HK-2 (cell line): Measurements from ENCODE around the gene HINT2.

ENCODE experiments used
- DNase-seq: peaks from one replicate; pipeline ENCODE4 v3.0.0-alpha.2; 2018; ENCODE audit not compliant: unreplicated experiment

The HINT2 gene

GRCh38 chr9:35811381-35812024, 3.3 kb downstream of the HINT2 start:
- DNase-seq = no peak

- DNase-seq = no peak
These were observed 4.7 kb downstream of the HINT2 start for GRCh38 chr9:35810122-35810521.

GRCh38 chr9:35808433-35808832, 6.4 kb downstream of the HINT2 start:
- no peak for DNase-seq

- DNase-seq = no peak
These were observed 8.7 kb downstream of the HINT2 start for GRCh38 chr9:35806101-35806500.

- DNase-seq = no peak
These were observed 13.3 kb downstream of the HINT2 start for GRCh38 chr9:35801328-35802128.

- DNase-seq = no peak
These were observed 14.3 kb downstream of the HINT2 start for GRCh38 chr9:35800530-35800929.

- DNase-seq = peak; percentile 58
These were observed 16.0 kb downstream of the HINT2 start for GRCh38 chr9:35798658-35799374.

- no peak for DNase-seq
These were observed 17.3 kb downstream of the HINT2 start for GRCh38 chr9:35797311-35798109.

GRCh38 chr9:35795695-35796094, 19.1 kb downstream of the HINT2 start:
- no peak for DNase-seq

GRCh38 chr9:35793461-35793860, 21.4 kb downstream of the HINT2 start:
- DNase-seq = no peak

GRCh38 chr9:35792826-35793225, 22.0 kb downstream of the HINT2 start:
- DNase-seq = no peak

- no peak for DNase-seq
These were observed 22.6 kb downstream of the HINT2 start for GRCh38 chr9:35792024-35792813.

GRCh38 chr9:35791297-35791921, 23.4 kb downstream of the HINT2 start, which contains the start of gene NPR2:
NPR2 (plus strand) TSS chr9:35791591; CDS start chr9:35792409, 818 bp downstream.
- no peak for DNase-seq

- DNase-seq = peak; percentile 44
These were observed 24.2 kb downstream of the HINT2 start for GRCh38 chr9:35790385-35791296.

- DNase-seq = no peak
These were observed 24.8 kb downstream of the HINT2 start for GRCh38 chr9:35790025-35790384.

- no peak for DNase-seq
These were observed 25.3 kb downstream of the HINT2 start for GRCh38 chr9:35789541-35789940.

- DNase-seq = no peak
These were observed 31.4 kb downstream of the HINT2 start for GRCh38 chr9:35783418-35783817.

- no peak for DNase-seq
These were observed 33.8 kb downstream of the HINT2 start for GRCh38 chr9:35781066-35781465.

GRCh38 chr9:35778496-35778895, 36.3 kb downstream of the HINT2 start:
- no peak for DNase-seq

- no peak for DNase-seq
These were observed 38.8 kb downstream of the HINT2 start for GRCh38 chr9:35776018-35776417.
